HuH-7.5 (cell line): ENCODE data around the gene NT5C1A.

ENCODE experiments used
- DNase-seq: peaks from one replicate; pipeline ENCODE4 v3.0.0; 2011; ENCODE audit warnings: low spot score

Gene NT5C1A

GRCh38 chr1:39659110-39659509 is 12.8 kb downstream of the NT5C1A start:
- DNase-seq, result no peak

- DNase-seq, result peak; percentile 72
Measured at GRCh38 chr1:39657923-39658485, 13.9 kb downstream of the NT5C1A start.

- DNase-seq, result no peak
Measured at GRCh38 chr1:39657402-39657801, 14.5 kb downstream of the NT5C1A start.

GRCh38 chr1:39656391-39656790 is 15.5 kb downstream of the NT5C1A start:
- no peak for DNase-seq

- DNase-seq, result no peak
Measured at GRCh38 chr1:39655578-39656268, 16.2 kb downstream of the NT5C1A start.

GRCh38 chr1:39654291-39654690 is 17.6 kb downstream of the NT5C1A start:
- no peak for DNase-seq

GRCh38 chr1:39653546-39654031 is 18.3 kb downstream of the NT5C1A start:
- no peak for DNase-seq

GRCh38 chr1:39652554-39652953 is 19.4 kb downstream of the NT5C1A start:
- no peak for DNase-seq

- no peak for DNase-seq
Measured at GRCh38 chr1:39652105-39652504, 19.8 kb downstream of the NT5C1A start.

- DNase-seq, result no peak
Measured at GRCh38 chr1:39650431-39650830, 21.5 kb downstream of the NT5C1A start.

GRCh38 chr1:39649636-39650185 is 22.2 kb downstream of the NT5C1A start:
- no peak for DNase-seq

GRCh38 chr1:39648496-39648895 is 23.4 kb downstream of the NT5C1A start:
- DNase-seq, result no peak

- DNase-seq, result no peak
Measured at GRCh38 chr1:39647247-39647646, 24.7 kb downstream of the NT5C1A start.

- no peak for DNase-seq
Measured at GRCh38 chr1:39646232-39647081, 25.4 kb downstream of the NT5C1A start.

- no peak for DNase-seq
Measured at GRCh38 chr1:39645411-39646043, 26.4 kb downstream of the NT5C1A start.

- no peak for DNase-seq
Measured at GRCh38 chr1:39643705-39644104, 28.2 kb downstream of the NT5C1A start.

- DNase-seq, result no peak
Measured at GRCh38 chr1:39642796-39643195, 29.1 kb downstream of the NT5C1A start.

- no peak for DNase-seq
Measured at GRCh38 chr1:39640861-39641260, 31.0 kb downstream of the NT5C1A start.

- DNase-seq, result peak; percentile 95
Measured at GRCh38 chr1:39639305-39640130, 32.4 kb downstream of the NT5C1A start, which contains the start of gene HEYL. Gene HEYL, minus strand, starts transcription at chr1:39639643. Its CDS starts 18 bp downstream, at chr1:39639625.

GRCh38 chr1:39638965-39639304 is 33.0 kb downstream of the NT5C1A start:
- DNase-seq, result no peak

- DNase-seq, result no peak
Measured at GRCh38 chr1:39637361-39637760, 34.5 kb downstream of the NT5C1A start.
